ENCODE measurements around the gene ARR3. TPM values are rescaled to one million over a fixed set of nuclear protein-coding genes. Genes with fewer than 3 reads are reported as not detected.
"Not testable (repeated sequence)": the region's sequence is repeated elsewhere in the genome, so short reads cannot be mapped to it uniquely, and the experiment has no call there.

ARR3 gene
- total RNA-seq, 6 donors from 2014 or later = not detected

DNA sequence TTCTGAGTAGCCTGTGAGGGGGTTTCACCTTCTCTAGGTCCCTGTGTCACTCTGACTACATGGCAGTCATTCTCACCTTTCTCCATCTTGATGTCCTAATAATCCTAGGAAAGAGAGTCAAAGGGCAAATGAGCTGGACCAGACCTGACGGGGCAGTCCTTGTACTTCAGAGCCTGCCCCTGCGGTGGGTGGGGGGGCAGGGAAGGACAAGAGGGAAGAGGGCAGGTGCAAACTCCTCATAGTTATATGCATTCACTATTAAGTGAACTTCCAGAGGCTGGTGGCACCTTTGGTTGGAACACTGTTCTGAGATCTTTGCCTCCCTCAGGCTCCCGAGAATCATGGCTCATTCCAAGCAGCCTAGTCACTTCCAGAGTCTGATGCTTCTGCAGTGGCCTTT is 33.8 kb upstream of the ARR3 start, which contains the start of gene AWAT1:
Gene AWAT1 (plus strand): TSS at position 301 of the 400 bp plus-strand sequence. CDS start 41 bp downstream, at position 342.
- H3K27ac ChIP-seq = no peak within 1 kb of the TSS
- no peak for ATAC-seq (ENCODE audit: low FRiP score in 2 of 2)
- TF ChIP-seq EP300 (IDR thresholded peaks at IDR 0.05) (no peak), POLR2A (IDR thresholded peaks at IDR 0.05) (no peak), CTCF (IDR thresholded peaks at IDR 0.05) (no peak), POLR2AphosphoS5 (IDR thresholded peaks at IDR 0.05) (no peak)
- H3K9me3 ChIP-seq = no peaks in the 10 kb centered on the region
- no peaks in the 10 kb centered on the region for H3K27me3 ChIP-seq
- 59 to 94% methylated on average over 2 to 3 of the region's 3 CpGs for WGBS, 2 donors
- no peak within 1 kb of the TSS for H3K4me3 ChIP-seq
- DNase-seq = no peak
- no peaks in the 10 kb centered on the region for H3K36me3 ChIP-seq
- no peaks in the 10 kb centered on the region for H3K4me1 ChIP-seq

GRCh38 chrX:70240751-70241150 is 27.4 kb upstream of the ARR3 start:
- H3K9me3 ChIP-seq = no peaks in the 10 kb centered on the region
- no peak for DNase-seq
- 95 to 100% methylated on average over 1 of the region's 1 CpG for WGBS, 2 donors
- no peaks in the 10 kb centered on the region for H3K27me3 ChIP-seq
- no peak overlapping the region for H3K27ac ChIP-seq
- TF ChIP-seq CTCF (IDR thresholded peaks at IDR 0.05) (no peak), EP300 (IDR thresholded peaks at IDR 0.05) (no peak), POLR2A (IDR thresholded peaks at IDR 0.05) (no peak), POLR2AphosphoS5 (IDR thresholded peaks at IDR 0.05) (no peak)
- no peaks in the 10 kb centered on the region for H3K4me1 ChIP-seq
- no peak for ATAC-seq (ENCODE audit: low FRiP score in 2 of 2)
- no peaks in the 10 kb centered on the region for H3K36me3 ChIP-seq
- H3K4me3 ChIP-seq = no peak overlapping the region

GRCh38 chrX:70241501-70241900 is 26.6 kb upstream of the ARR3 start:
- Histone ChIP-seq H3K27ac (no peak overlapping the region), H3K27me3 (no peaks in the 10 kb centered on the region), H3K36me3 (no peaks in the 10 kb centered on the region), H3K4me1 (no peaks in the 10 kb centered on the region), H3K9me3 (no peaks in the 10 kb centered on the region), H3K4me3 (no peak overlapping the region)
- DNase-seq (no peak), ATAC-seq (ENCODE audit: low FRiP score in 2 of 2) (no peak)
- WGBS, 2 donors = 73 to 87% methylated on average over 2 of the region's 2 CpGs
- TF ChIP-seq POLR2A (IDR thresholded peaks at IDR 0.05) (no peak), EP300 (IDR thresholded peaks at IDR 0.05) (no peak), CTCF (IDR thresholded peaks at IDR 0.05) (no peak), POLR2AphosphoS5 (IDR thresholded peaks at IDR 0.05) (no peak)

GRCh38 chrX:70243601-70244000 is 24.5 kb upstream of the ARR3 start:
- DNase-seq; H3K36me3 ChIP-seq; H3K27ac ChIP-seq; H3K9me3 ChIP-seq; H3K27me3 ChIP-seq; ATAC-seq (ENCODE audit: low FRiP score in 2 of 2); H3K4me3 ChIP-seq; H3K4me1 ChIP-seq: not testable (repeated sequence)
- 83 to 100% methylated on average over 1 to 5 of the region's 5 CpGs for WGBS, 2 donors

DNA sequence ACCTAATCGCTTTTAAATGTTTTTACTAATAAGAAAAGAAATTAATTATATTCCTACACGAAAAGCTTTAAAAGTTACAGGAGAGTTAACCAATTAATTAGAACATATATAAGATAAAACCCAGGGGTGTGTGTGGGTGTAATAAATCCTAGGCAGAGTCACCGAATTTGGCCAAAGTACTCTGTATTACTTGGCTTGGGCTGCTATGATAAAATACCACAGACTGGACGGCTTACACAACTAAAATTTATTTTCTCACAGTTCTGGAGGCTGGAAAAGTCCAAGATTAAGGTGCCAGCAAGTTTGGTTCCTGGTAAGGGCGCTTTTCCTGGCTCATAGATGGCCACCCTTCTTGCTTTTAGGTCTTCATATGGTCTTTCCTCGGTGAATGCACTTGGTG is 23.3 kb upstream of the ARR3 start:
- no peaks in the 10 kb centered on the region for H3K9me3 ChIP-seq
- ATAC-seq (ENCODE audit: low FRiP score in 2 of 2) (no peak), DNase-seq (no peak)
- 74 to 97% methylated on average over 6 of the region's 6 CpGs for WGBS, 2 donors
- TF ChIP-seq POLR2A (IDR thresholded peaks at IDR 0.05) = no peak
- no peak for TF ChIP-seq EP300 (IDR thresholded peaks at IDR 0.05)
- TF ChIP-seq CTCF (IDR thresholded peaks at IDR 0.05) = no peak
- TF ChIP-seq POLR2AphosphoS5 (IDR thresholded peaks at IDR 0.05) = no peak
- H3K36me3 ChIP-seq = no peaks in the 10 kb centered on the region
- H3K27me3 ChIP-seq = no peaks in the 10 kb centered on the region
- H3K4me1 ChIP-seq = no peaks in the 10 kb centered on the region
- H3K27ac ChIP-seq = no peak overlapping the region
- H3K4me3 ChIP-seq = no peak overlapping the region

All from upper lobe of left lung (tissue), 6 donors.